NK-92 treated with Interleukin-12 subunit alpha and Interleukin-12 subunit beta, amount 100 ng/mL, for 24 hours (cell line): ENCODE data around the gene CEMIP2.
"Not testable (repeated sequence)": the region's sequence is repeated elsewhere in the genome, so short reads cannot be mapped to it uniquely, and the experiment has no call there.

Experiments
- DNase-seq: peaks from one replicate; lab custom pipeline; 2025; lab: John Stamatoyannopoulos, UW

Gene CEMIP2

GRCh38 chr9:71675857-71676165, 92.5 kb downstream of the CEMIP2 start:
- no peak for DNase-seq

- DNase-seq: no peak
These were observed 93.0 kb downstream of the CEMIP2 start for GRCh38 chr9:71675105-71675856.

DNA sequence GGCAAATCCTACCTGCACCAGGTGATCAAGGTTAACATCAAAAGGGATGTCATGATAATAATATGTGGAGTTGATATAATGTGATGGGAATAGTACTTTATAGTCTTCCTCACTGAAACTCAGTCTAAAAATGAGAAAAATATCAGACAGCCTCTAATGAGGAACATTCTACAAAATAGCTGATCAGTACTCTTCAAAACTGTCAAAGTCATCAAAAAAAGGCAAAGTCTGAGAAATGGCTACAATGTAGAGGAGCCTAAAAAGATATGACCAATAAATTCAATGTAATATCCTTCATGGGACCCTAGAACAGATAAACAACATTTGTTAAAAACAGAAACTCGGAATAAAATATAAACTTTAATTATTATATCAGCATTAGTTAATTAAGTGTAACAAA, 95.7 kb downstream of the CEMIP2 start:
- no peak for DNase-seq

- no peak for DNase-seq
These were observed 97.0 kb downstream of the CEMIP2 start for GRCh38 chr9:71671289-71671688.

GRCh38 chr9:71670121-71670520, 98.2 kb downstream of the CEMIP2 start:
- no peak for DNase-seq

DNA sequence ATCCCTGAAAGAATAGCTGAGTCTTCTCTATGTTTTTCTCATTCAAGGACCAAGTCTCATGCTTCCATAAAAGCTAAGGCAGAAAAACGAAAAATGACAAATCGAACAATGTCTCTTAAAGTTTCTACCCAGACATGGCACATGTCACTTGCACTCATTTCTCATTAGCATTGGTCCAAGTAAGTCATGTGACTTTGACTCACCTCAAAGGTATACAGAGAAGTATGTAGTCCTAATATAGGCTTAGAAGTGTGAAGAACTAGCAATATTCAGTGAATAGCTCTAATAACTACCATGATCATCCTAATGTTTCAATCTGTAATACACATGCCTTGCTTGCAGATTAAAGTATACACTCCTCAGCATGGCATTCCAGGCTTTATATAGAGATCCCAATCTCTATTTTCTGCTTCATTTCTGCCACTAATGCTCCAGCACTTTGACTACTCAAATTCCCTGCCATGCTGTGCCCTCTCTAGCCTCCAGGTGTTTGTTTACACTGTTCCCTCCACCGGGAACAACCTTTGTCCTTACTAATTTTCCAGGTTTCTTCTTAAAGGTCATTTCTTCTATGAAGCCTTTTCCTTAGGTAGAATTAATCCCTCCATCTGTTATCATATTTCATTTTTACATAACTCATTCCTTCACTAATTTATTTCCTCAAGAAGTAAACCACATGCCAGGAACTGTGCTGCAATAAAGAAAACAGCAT, 98.9 kb downstream of the CEMIP2 start:
- DNase-seq: no peak

- no peak for DNase-seq
These were observed 99.6 kb downstream of the CEMIP2 start for GRCh38 chr9:71668717-71669116.

GRCh38 chr9:71665247-71665646, 103.1 kb downstream of the CEMIP2 start:
- no peak for DNase-seq

DNA sequence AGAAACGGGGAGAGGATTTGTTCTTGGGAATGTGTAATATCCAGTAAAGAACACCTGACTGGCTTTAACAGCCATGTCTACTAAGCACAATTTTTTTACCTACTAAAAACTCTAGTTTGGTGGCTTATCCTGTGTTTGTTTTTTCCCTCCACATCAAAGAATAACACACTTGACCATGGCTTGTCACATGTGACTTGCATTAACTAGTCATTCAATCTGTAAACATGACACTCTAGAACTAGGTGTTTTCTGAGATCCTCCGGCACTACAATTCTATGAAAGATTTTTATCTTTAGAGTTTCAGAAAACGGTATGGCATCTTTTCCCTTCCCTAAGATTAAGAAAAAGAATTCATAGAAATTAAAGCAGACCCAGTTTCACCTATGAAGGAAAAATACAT, 103.7 kb downstream of the CEMIP2 start:
- DNase-seq: no peak

DNA sequence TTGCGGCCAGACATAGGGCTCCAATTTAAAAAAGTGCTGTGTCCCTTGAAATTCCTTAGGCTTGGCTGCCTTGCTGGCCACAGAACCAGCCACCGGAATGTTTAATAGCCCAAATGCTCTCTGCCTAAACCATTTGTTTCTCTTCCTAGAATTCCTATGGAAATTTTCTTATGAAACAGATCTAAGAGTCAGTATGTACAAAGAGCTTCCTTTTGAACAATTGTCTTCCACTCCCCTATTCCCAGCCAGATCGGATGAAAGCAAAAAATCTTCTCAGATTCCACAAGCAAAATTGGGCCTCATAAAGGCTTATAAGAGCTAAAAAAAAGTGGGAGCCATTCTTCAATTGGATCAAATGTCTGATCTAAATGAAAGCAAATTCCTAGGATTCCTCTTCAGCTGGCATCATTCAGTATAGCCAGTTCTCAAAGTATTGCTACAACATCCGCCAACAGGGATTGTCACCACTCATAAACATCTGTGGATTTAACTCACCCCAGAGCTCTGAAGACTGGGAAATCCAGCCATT, 104.3 kb downstream of the CEMIP2 start:
- DNase-seq: no peak

DNA sequence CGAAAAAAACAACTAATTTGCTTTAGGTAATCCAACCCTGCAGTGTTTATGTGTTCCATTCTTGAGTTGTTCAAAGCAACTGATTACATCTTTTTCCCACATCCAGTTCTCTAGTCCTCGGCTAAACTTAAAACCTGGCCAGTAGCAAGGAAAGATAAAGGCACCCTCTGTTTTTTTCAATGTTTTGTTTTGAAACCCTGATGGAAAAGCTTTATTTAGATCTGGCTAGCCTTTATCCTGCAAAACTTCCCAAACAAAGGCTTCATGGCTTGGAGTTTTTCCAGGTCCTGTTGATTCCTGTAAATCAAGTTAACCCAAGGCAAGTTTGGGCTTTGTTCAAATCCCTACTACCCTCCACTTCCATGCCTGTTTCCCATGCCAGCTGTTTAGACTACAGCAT, 105.1 kb downstream of the CEMIP2 start:
- no peak for DNase-seq

DNA sequence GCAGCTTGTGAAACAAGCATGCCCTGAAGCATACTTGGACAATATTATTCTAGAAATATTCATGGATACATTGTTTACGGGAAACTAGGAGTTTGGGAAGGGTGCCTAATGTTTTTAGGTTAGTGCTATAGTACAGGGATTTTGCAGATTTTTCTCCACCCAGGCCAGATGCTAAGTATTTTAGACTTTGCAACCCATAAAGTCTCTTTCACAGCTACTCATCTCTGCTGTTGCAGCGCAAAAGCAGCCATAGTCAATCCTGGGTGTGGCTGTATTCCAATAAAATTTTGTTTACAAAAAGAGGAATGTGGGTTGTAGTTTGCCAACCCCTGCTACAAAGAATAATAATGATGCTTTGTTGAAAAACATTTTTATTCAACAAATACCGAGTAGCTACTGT, 106.2 kb downstream of the CEMIP2 start:
- no peak for DNase-seq

DNA sequence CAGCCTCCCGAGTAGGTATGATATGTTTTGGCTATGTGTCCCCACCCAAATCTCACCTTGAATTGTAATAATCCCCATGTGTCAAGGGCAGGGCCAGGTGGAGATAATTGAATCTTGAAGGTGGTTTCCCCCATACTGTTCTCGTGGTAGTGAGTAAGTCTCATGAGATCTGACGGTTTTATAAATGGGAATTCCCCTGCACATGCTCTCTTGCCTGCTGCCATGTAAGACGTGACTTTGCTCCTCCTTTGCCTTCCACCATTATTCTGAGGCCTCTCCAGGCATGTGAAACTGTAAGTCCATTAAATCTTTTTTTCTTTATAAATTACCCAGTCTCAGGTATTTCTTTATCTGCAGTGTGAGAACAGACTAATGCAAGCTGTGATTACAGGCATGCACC, 111.0 kb downstream of the CEMIP2 start:
- DNase-seq: not testable (repeated sequence)

- DNase-seq: no peak
These were observed 111.8 kb downstream of the CEMIP2 start for GRCh38 chr9:71656496-71656895.

DNA sequence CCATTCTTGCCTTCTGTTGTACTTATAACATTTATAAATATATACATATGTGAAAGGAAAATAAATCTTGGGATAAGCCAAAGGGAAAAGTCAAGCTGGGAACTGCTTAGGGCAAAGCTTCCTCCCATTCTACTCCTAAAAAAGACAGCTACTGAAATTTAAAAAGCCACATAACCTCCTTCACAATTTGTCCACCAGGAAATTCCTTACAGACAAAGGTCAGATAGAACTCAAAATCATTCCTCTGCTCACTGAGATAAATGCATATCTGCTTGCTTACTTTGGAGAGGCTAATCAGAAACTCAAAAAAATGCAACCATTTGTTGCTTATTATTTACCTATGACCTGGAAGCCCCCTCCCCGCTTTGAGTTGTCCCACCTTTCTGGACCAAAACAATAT, 112.5 kb downstream of the CEMIP2 start:
- DNase-seq: no peak

DNA sequence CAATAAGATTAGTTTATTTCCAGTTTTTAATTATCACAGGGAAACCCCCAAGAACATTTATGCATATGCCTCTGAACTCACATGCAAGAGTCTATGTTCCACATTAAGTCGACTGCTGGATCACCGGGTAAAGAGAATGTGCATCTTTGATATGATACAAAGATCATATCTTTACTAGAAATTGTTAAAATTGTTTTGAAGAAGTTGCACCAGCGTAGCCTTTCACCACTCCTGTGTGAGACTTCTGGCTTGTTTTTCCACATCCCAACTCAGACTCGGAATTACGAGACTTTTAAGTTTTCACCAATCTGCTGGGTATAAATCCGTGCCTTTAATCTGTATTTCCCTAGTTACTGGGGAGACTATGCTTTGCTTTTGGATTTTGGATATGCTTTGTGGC, 113.2 kb downstream of the CEMIP2 start:
- DNase-seq: no peak

GRCh38 chr9:71652480-71652879, 115.8 kb downstream of the CEMIP2 start:
- no peak for DNase-seq

DNA sequence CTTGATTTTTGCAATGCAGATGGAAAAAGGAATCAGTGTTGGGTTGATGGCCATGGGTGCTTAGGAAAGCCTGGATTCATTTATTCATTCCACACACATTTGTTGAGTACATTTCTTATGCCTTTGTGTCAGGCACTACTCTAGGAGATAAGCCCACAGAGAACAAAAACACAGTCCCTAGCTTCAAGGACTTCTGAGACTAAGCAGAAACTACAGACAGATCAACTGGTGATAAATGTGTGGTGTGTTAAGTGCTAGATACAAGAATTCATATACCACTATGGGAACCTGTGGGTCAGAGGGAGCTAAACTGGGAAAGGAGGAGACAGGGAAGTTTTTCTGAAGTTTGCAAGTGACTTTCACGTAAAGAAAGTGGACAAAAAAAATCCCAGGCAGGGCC, 119.9 kb downstream of the CEMIP2 start:
- no peak for DNase-seq

- no peak for DNase-seq
These were observed 121.2 kb downstream of the CEMIP2 start for GRCh38 chr9:71647094-71647591.

- no peak for DNase-seq
These were observed 122.2 kb downstream of the CEMIP2 start for GRCh38 chr9:71646131-71646530.

GRCh38 chr9:71644819-71645362, 123.4 kb downstream of the CEMIP2 start:
- DNase-seq: no peak

- no peak for DNase-seq
These were observed 125.0 kb downstream of the CEMIP2 start for GRCh38 chr9:71643330-71643729.

GRCh38 chr9:71642056-71642455, 126.3 kb downstream of the CEMIP2 start:
- DNase-seq: no peak
